Stimulated activated CD4-positive, alpha-beta T cell treated with anti-CD3 and anti-CD28 coated beads, Interleukin-12 subunit alpha, Interleukin-12 subunit beta, amount 100 ng/mL, for 4 hours (primary cell): ENCODE results near the gene TMTC3.
"Not testable (repeated sequence)": the region's sequence is repeated elsewhere in the genome, so short reads cannot be mapped to it uniquely, and the experiment has no call there.

ENCODE experiments used
- DNase-seq: peaks from one replicate; pipeline ENCODE4 v3.0.0-alpha.2; 2020

The TMTC3 gene

GRCh38 chr12:88167384-88167783 lies 25.3 kb downstream of the TMTC3 start:
- DNase-seq: no peak

- no peak for DNase-seq
Observed at GRCh38 chr12:88172844-88173407, 30.8 kb downstream of the TMTC3 start.

- no peak for DNase-seq
Observed at GRCh38 chr12:88175544-88175943, 33.4 kb downstream of the TMTC3 start.

GRCh38 chr12:88179436-88180014 lies 37.4 kb downstream of the TMTC3 start:
- no peak for DNase-seq

GRCh38 chr12:88181881-88182280 lies 39.8 kb downstream of the TMTC3 start:
- no peak for DNase-seq

- no peak for DNase-seq
Observed at GRCh38 chr12:88182416-88182815, 40.3 kb downstream of the TMTC3 start.

- no peak for DNase-seq
Observed at GRCh38 chr12:88184196-88184595, 42.1 kb downstream of the TMTC3 start.

- DNase-seq: no peak
Observed at GRCh38 chr12:88185279-88185678, 43.2 kb downstream of the TMTC3 start.

GRCh38 chr12:88185988-88186387 lies 43.9 kb downstream of the TMTC3 start:
- no peak for DNase-seq

GRCh38 chr12:88187571-88187970 lies 45.5 kb downstream of the TMTC3 start:
- no peak for DNase-seq

- no peak for DNase-seq
Observed at GRCh38 chr12:88188180-88188579, 46.1 kb downstream of the TMTC3 start.

- no peak for DNase-seq
Observed at GRCh38 chr12:88192426-88192825, 50.3 kb downstream of the TMTC3 start.

- DNase-seq: no peak
Observed at GRCh38 chr12:88194868-88195267, 52.8 kb downstream of the TMTC3 start.

GRCh38 chr12:88200029-88200428 lies 57.9 kb downstream of the TMTC3 start:
- no peak for DNase-seq

GRCh38 chr12:88202500-88202899 lies 60.4 kb downstream of the TMTC3 start:
- DNase-seq: no peak

- no peak for DNase-seq
Observed at GRCh38 chr12:88206601-88207000, 64.5 kb downstream of the TMTC3 start.

- no peak for DNase-seq
Observed at GRCh38 chr12:88207921-88208620, 66.0 kb downstream of the TMTC3 start.

- no peak for DNase-seq
Observed at GRCh38 chr12:88208661-88209060, 66.6 kb downstream of the TMTC3 start.

GRCh38 chr12:88210311-88210710 lies 68.2 kb downstream of the TMTC3 start:
- DNase-seq: not testable (repeated sequence)

GRCh38 chr12:88218293-88218692 lies 76.2 kb downstream of the TMTC3 start:
- no peak for DNase-seq

- no peak for DNase-seq
Observed at GRCh38 chr12:88219861-88220260, 77.8 kb downstream of the TMTC3 start.

- DNase-seq: no peak
Observed at GRCh38 chr12:88223519-88223918, 81.4 kb downstream of the TMTC3 start.

- no peak for DNase-seq
Observed at GRCh38 chr12:88225776-88226175, 83.7 kb downstream of the TMTC3 start.

GRCh38 chr12:88227263-88227662 lies 85.2 kb downstream of the TMTC3 start:
- no peak for DNase-seq

- no peak for DNase-seq
Observed at GRCh38 chr12:88227871-88228270, 85.8 kb downstream of the TMTC3 start.
